ENCODE data around the gene MPC2.
"Not testable (repeated sequence)": the region's sequence is repeated elsewhere in the genome, so short reads cannot be mapped to it uniquely, and the experiment has no call there.

The MPC2 gene

GRCh38 chr1:167904652-167905130 is 32.2 kb downstream of the MPC2 start:
- no peak for DNase-seq

DNA sequence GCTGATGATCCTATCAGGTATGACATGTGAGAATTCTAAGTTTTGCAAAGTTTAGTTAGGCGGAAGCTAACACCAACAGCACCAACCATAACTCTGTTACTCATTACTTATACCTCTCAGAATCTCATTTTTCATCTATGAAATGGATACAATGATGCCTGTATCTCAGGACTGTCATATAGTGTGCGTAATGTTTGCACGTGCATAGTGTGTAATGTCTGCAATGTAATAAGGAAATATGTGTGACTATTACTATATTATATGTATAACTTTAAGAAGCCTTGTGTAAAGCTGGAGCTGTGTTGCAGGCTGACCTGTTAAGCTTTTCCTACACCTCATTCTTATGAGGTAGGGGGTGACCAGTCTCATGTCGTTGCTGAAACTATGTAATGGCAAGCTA is 36.0 kb downstream of the MPC2 start:
- no peak for DNase-seq

GRCh38 chr1:167899253-167899681 is 37.6 kb downstream of the MPC2 start:
- DNase-seq = no peak

DNA sequence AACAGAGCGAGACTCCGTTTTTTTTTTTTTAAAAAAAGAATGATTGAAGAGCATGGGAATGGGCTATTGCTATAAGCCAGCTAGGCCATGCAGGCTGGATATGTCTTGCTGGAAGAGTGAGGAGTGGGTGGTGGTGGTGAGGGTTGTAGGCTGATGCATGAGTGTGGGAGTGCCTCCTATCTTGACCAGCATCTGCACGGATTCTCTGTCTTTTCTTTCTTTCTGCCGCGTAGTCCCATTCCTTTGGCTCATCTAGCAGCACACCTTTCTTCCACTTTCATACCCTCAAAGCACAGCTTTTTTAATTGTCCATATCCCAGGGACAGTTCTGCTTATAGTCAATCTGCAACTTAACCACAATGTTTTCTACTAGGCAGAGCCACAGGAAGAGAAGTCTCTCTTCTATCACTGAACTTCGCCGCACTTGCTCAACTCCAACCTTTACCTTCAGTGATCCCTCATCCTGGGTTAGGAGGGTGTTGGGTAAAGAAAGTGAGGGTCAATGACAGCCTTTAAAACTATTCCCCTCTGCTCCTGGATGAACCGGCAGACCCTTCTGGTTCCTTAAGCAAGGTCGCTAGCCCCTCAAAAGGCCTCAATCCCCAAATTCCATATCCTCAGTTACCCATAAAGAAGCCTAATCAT is 38.2 kb downstream of the MPC2 start:
- no peak for DNase-seq

DNA sequence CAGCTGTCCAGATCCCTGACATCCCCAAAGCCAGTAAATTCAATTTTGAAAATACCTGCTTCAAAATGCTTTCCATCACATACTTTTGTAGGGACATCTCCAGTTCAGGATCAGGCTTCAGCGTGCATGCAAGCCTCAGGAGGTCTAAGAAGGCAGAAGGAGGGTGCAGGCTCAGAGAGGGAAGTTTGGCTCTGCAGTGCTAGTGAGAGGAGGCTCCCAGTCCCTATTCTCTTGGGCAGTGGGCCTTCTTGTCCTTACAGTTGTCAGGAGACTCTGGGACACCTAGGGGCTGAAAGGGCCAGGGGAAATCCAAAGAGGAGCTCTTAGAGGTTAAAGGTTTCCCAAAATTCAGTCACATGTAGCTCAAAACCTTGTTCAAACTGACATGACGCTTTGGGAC is 43.1 kb downstream of the MPC2 start:
- DNase-seq = no peak

DNA sequence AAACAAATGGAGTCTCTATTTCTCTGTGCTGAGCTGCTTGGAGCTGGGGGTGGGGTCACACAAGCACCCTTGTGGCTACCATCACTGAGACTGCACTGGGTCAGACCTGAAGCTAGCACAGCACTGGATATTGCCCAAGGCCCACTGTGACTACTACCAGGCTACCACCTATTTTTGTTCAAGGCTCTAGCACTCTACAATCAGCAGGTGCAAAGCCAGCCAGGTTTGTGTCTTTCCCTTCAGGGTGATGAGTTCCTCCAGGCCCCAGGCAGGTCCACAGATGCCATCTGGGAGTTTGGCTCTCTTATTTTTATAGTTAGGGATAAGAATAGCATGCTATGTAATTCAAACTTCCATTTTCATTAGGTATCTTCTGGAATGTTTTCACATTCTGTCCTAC is 46.5 kb downstream of the MPC2 start:
- DNase-seq = no peak

GRCh38 chr1:167887187-167887586 is 49.7 kb downstream of the MPC2 start:
- DNase-seq = not testable (repeated sequence)

DNA sequence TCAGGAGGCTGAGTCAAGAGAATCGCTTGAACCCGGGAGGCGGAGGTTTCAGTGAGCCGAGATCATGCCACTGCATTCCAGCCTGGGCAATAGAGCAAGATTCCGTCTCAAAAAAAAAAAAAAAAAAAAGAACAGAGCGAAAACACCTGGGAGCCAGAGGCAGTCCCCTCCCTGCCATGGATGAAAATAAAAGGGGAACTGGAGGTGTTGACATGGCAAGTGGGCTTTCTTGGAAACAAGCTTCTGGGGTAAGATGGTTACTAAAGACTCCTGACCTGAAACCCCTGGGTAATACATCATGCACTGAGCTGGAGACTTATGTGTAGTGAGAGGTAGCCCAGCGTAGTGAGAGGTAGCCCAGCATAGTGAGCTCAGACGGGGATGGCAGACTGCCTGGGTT is 54.5 kb downstream of the MPC2 start:
- DNase-seq = no peak

GRCh38 chr1:167881786-167882185 is 55.1 kb downstream of the MPC2 start:
- no peak for DNase-seq

DNA sequence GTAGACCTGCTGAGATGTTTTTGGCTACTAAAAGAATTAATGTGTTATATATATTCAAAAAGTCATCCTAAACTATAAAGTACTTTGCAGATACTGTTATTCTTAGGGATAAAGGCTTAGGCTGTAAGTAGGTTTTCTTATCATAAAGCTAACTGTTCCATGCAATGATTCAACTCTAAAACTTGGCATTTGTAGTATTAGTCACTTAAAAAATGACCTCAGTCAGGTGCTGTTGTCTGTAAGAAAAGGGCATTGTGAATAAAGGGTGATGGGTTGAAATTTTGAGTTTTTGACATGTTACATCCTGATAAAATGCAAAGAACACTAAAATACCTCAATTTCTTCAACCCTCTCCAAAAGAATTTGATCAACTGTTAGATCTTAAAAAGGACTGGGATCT is 55.8 kb downstream of the MPC2 start:
- no peak for DNase-seq

GRCh38 chr1:167880580-167881021 is 56.3 kb downstream of the MPC2 start:
- DNase-seq = no peak

DNA sequence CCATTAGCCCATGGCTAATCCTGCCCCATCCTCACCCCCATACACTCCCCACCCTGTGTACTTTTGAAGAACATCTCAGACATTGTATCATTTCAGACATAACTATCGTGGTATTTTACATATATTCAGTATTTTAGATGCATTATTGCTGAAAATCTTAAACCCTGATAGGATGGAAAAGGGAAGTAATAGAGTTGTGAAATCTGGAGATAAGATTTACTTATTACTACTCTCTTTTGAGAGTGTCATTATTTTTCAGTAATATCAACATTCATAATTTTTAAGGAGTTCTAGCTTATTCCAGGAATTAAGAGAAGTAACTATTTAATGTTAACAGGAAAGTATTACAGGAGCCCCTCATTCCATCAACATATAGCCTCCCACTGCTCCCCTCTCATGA is 57.4 kb downstream of the MPC2 start:
- DNase-seq = no peak

DNA sequence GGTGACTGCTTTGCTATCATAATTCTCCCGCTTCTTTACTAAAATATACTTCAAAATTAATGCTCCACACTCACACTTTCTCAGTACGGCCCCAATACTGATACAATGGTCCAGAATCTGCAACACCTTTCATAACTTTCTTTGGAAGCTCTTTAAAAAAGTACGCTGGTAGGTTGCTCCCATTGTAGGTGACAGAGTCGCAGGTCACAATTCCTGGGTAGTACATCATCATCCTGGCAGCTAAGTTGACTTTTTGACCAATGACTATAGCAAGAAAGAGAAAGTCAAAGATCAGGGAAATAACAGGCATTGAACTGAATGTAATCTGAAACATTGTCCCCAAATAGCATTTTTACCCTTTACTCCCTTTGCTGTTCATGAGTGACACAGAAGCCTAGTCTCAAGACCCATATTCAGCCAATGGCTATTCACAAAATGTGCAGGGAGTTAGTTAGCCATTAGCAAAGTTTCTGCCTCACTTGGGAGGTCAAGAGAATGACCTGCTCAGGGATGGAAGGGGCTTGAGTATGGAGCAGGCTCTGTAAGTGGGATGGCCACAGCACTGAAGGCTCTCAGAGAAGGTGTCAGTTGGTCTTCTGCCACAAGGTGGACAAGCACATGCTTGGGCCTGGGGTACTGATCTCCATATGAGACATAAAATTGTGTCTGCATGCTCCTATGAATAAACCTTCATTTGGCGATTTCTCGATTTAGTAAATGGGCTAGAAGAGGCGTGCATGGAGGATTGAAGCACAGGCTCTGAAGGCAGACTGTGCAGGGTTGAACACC is 58.3 kb downstream of the MPC2 start:
- DNase-seq = no peak

DNA sequence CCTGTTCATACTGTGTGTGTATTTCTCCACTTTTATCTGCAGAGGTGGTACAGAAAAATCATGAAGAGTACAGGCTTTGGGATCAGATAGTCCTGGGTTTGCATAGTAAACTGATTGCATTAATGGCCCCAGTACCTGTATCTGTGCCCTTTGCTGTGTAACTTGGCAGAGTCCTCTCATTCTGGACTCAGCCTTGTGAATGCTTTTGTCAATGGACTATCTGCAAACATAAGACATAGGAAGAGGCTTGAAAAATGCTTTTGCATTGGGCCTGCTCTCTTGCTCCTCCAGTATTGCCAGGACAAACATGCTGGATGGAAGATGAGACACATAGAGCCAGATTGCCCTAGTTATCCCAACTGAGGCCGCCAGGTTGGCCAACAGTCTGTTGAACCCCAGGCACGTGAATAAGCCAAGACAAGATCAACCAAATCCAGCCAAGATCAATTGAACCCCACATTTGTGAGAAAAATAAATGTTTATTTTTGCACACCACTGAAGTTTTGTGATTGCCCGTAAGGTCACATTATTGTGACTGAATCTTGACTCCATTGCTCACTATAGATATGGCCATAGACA is 60.2 kb downstream of the MPC2 start:
- DNase-seq = no peak

GRCh38 chr1:167871331-167871730 is 65.5 kb downstream of the MPC2 start:
- no peak for DNase-seq

DNA sequence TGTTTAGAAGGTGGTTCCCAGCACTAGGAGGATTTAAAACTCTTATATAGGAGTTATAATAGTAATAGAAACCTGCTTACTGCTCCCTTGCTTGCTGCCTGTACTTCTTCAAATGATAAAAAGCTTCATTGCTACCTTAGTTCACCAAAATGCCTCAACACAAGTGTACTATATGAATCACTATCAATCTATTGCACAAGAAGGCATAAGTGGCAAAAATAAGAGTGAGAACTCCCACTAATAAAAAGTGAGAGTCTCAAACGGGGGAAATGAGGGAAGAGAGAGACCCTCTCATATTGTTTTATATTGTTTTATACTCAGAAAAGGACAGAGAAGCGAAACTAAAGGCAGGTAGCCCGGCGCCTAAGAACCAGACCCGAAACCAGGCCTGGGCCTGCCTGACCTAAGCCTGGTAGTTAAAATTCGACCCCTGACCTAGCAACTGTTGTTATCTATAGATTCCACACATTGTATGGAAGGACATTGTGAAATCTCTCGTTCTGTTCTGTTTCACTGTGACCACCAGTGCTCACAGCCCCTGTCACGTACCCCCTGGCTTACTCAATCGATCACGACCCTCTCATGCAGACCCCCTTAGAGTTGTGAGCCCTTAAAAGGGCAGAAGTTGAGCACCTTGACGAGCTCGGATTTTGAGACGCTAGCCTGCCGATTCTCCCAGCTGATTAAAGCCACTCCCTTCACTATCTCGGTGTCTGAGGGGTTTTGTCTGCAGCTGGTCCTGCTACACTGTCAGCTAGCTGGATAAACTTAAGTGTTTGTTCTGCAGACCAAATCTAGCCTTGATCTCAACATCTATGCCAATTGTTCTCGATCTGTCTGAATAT is 67.5 kb downstream of the MPC2 start:
- not testable (repeated sequence) for DNase-seq

GRCh38 chr1:167866739-167867414 is 70.0 kb downstream of the MPC2 start:
- DNase-seq = not testable (repeated sequence)
